GM20000 (cell line): ENCODE measurements around the gene ARL5C.

ENCODE experiments used
- DNase-seq: peaks from one replicate; pipeline ENCODE4 v3.0.0; 2012; ENCODE audit warnings: low spot score
- TF ChIP-seq, protein P1 (sequence below): IDR thresholded peaks from 2 replicates; pipeline ENCODE4 v1.5.1; 2012; ENCODE audit warnings: mild to moderate bottlenecking, control low read depth; ENCODE audit errors: extremely low read depth, missing control alignments

The ARL5C gene

DNA sequence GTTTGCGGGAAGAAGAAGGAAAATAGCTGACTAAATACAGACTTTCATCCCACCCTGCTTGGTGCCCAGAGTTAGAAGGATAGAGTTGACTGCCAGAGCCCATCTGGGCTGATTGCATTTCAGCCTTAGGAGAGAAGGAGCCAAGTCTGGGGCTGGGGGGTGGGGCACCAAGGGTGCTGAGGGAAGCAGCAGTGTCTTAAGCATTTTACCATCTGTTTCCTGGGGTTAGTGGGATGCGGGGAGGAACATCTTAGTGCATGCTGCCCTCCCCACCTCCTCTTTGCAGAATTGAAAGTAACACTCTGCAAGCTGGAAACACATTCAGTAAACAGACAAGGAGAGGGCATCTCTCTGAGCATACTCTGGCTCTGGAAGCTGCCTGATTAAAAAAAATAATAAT is 1.5 kb upstream of the ARL5C start:
- no peak for DNase-seq
- TF ChIP-seq, protein P1, sequence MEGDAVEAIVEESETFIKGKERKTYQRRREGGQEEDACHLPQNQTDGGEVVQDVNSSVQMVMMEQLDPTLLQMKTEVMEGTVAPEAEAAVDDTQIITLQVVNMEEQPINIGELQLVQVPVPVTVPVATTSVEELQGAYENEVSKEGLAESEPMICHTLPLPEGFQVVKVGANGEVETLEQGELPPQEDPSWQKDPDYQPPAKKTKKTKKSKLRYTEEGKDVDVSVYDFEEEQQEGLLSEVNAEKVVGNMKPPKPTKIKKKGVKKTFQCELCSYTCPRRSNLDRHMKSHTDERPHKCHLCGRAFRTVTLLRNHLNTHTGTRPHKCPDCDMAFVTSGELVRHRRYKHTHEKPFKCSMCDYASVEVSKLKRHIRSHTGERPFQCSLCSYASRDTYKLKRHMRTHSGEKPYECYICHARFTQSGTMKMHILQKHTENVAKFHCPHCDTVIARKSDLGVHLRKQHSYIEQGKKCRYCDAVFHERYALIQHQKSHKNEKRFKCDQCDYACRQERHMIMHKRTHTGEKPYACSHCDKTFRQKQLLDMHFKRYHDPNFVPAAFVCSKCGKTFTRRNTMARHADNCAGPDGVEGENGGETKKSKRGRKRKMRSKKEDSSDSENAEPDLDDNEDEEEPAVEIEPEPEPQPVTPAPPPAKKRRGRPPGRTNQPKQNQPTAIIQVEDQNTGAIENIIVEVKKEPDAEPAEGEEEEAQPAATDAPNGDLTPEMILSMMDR: no peak

DNA sequence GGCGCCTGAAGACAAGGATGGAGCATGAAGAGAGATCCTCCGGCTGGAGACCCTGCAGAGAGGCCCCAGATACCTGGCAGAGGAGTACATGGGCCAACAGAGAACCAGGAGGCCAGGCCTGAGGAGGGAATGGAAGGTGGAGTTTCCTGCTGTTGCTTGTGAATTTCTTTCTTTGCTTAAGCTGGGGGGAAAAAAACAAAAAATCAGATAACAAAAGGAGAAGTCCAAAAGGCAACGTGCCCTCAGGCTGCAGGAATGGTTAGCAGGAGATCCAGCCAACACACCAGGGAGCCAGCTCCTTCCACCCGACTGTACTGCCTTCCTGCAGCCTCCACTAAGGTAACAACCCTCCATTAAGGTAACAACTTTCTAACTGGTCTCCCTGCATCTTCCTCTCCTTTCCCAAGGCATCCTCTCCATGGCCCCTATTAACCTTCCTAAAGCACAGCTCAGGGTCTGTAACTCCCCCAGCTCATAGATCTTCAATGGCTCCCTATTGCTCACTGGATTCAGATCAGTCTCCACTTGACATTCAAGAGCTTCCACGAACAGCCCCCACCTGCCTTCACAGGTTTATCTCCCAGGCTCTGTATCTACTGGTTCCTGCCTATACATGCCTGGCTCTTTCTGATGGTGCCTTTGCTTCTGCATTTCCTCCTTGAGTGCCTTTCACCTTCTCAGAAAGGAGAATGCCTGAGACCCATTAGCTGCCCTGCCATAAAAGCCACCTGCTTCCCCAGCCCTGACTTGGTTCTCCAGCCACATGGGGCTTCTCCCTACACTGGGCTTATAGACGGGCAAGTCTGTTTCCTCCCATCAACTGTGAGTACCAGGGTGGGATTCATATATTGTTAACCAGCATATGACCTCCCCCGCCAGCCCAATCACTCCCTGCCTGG is 725 bp upstream of the ARL5C start:
- no peak for DNase-seq
- TF ChIP-seq, protein P1: no peak

DNA sequence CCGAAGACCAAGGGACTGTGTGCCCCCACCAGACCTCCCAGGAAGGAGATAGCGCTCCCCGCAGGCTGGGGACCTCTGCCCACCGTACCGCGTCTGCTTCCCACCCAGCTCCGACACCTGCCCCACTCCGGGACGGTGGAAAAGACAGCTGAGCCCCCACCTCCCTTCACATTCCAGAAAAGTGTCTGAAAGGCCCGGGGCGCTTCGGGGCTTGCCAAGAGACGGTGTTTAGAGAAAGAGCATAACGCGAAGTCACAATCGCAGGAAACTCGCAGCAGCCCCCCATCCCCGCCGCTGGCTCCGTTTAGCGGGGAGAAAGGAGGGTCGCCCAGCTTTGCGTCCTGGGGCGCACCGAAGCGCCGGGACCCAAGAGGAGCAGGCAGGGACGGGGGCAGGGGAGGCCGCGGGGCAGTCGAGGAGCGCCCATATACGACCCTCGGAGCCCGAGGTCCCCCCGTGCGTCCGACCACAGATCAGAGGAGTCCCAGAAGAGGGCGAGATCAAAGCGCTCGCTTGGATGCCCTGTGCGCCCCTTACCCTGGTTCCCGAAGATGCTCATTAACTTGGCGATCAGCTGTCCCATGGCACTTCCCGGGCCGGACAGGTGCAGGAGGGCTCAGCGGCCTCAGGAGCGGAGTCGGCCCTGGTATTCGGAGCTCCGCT is 652 bp downstream of the ARL5C start:
- no peak for DNase-seq
- TF ChIP-seq, protein P1: no peak

DNA sequence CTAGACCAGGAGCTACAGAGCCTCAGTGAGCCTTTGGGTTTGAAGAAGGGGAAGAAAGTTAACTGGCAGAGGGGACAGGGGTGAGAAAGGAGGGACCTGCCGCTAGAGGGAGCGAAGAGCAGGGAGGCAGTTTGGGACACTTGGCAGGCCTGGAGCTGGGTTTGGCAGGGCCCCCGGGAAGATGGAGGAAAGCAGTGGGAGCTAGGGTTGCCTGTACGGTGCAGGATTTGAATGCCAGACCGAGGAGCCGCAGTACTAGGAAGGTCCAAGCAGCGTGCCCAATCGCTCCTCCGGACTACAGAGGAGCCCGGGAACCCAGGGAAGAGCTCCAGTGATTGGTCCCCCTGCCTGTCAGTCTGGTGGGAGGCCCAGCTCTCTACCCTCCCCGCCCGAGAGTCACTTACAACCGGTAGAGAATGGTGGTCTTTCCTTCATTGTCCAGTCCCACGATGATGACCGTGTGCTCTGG is 1.3 kb downstream of the ARL5C start:
- TF ChIP-seq, protein P1: peak; percentile 69

DNA sequence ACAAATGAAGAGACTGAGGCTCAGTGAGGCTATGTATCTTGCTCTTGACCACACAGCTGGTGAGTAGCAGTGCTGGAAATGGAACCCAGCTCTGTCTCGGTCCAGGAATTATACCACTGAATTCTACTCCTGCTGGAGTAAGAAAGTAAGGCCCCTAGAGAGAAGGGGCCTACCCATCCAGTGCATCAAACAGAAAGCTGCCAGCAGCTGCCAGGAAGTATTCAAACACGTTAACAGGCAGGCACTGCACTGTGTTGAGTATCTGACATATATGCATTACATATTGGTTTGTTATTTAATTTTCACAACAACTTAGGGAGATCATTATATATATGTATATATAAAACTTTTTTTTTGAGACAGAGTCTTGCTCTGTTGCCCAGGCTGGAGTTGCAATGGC is 4.0 kb downstream of the ARL5C start:
- TF ChIP-seq, protein P1: no peak
- no peak for DNase-seq

More for the DNA sequence above, 1.3 kb downstream of the ARL5C start:
- DNase-seq: peak; percentile 96

DNA sequence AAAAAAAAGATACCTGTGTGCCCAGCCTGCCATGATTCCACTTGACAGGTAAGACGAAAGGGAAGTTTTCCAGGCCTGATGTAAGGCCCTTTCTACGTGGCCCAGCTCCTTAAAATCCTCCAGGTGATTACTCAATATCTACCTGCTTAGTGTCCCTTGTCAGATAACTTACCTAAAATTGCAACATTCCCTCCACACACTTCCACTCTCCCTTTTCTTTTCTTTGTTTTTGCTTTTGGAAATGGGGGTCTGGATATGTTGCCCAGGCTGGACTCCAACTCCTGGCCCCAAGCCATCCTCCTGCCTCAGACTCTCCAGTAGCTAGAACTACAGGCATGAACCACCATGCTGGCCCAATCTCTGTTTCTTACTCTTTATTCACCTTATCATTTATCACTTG is 7.3 kb downstream of the ARL5C start:
- TF ChIP-seq, protein P1: no peak

DNA sequence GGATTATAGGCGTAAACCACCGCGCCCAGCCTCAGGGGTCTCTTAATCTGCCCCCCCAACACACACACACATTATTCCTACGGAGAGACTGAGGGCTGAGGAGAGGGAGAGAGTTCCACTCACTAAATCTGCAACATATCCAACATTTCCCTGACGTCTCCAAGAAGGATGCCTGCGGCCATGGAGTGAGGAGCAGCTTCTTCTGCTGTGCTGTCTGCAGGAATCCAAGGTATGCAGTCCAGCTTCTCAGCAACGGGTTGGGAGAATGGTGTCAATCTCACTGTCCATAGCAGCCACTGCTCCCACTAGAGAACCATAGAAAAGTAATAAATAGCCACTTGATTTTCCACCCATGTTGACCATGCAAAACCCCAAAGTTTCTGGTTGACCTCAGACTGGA is 9.5 kb downstream of the ARL5C start:
- TF ChIP-seq, protein P1: no peak
- DNase-seq: no peak

More for the DNA sequence above, 7.3 kb downstream of the ARL5C start:
- no peak for DNase-seq
